CD14-positive monocyte (primary cell): ENCODE measurements around the gene PPP2R2C. TPM values are rescaled to one million over a fixed set of nuclear protein-coding genes. Genes with fewer than 3 reads are reported as not detected.

Source experiments
- DNase-seq, 3 donors: peaks; one replicate each; pipeline ENCODE4 v3.0.0-alpha.2; 2011 to 2022
- H2AFZ ChIP-seq: 2 replicates; pipeline ENCODE4 v1.6.0; 2012; ENCODE audit warnings: mild to moderate bottlenecking, low read depth, low read length, inconsistent platforms; ENCODE audit not compliant: insufficient read depth, poor library complexity, severe bottlenecking
- H3K27ac ChIP-seq, 2 donors: 1 replicate in 1 of 2; 2 replicates in 1 of 2; pipeline ENCODE4 v1.5.1; 2012 to 2013; ENCODE audit warnings: low read length in 2 of 2, control low read depth in 1 of 2, inconsistent platforms in 1 of 2, low read depth in 1 of 2, mild to moderate bottlenecking in 1 of 2
- H3K27me3 ChIP-seq, 2 donors: one replicate each; pipeline versions ENCODE4 v1.6.0 to v1.6.1; 2011 to 2013; ENCODE audit warnings: low read length in 2 of 2; ENCODE audit not compliant: control insufficient read depth in 2 of 2, insufficient read depth in 2 of 2
- H3K36me3 ChIP-seq, 2 donors: replicated peaks in 1 of 2; 1 replicate in 1 of 2; 2 replicates in 1 of 2; pipeline versions ENCODE4 v1.5.1 to v1.6.1; 2012 to 2013; ENCODE audit warnings: low read length in 2 of 2, control low read depth in 1 of 2, inconsistent platforms in 1 of 2, mild to moderate bottlenecking in 1 of 2; ENCODE audit not compliant: insufficient read depth in 2 of 2, control insufficient read depth in 1 of 2
- H3K4me1 ChIP-seq, 2 donors: 1 replicate in 1 of 2; 2 replicates in 1 of 2; pipeline versions ENCODE4 v1.5.1 to v1.6.1; 2012 to 2013; ENCODE audit warnings: low read length in 2 of 2, control low read depth in 1 of 2, inconsistent platforms in 1 of 2, mild to moderate bottlenecking in 1 of 2, moderate library complexity in 1 of 2; ENCODE audit not compliant: insufficient read depth in 2 of 2, control insufficient read depth in 1 of 2
- H3K4me2 ChIP-seq: replicated peaks from 2 replicates; pipeline ENCODE3; 2012; ENCODE audit warnings: low read length, moderate library complexity, mild to moderate bottlenecking; ENCODE audit not compliant: poor library complexity, severe bottlenecking; ENCODE audit errors: extremely low read depth
- H3K4me3 ChIP-seq, 3 experiments: fragments of 200-600 bp in 1 of 3; sonication (generic) in 1 of 3; replicated peaks in 1 of 3; 1 replicate in 2 of 3; 2 replicates in 1 of 3; pipeline ENCODE4 v1.5.1; 2011 to 2013; ENCODE audit warnings: low read length in 3 of 3, mild to moderate bottlenecking in 3 of 3, control low read depth in 2 of 3, low read depth in 2 of 3, inconsistent platforms in 1 of 3, moderate library complexity in 1 of 3
- H3K79me2 ChIP-seq: 2 replicates; pipeline ENCODE4 v1.6.0; 2012; ENCODE audit warnings: mild to moderate bottlenecking, control low read depth, inconsistent platforms, low read length, moderate library complexity; ENCODE audit not compliant: insufficient read depth
- H3K9ac ChIP-seq: 2 replicates; pipeline ENCODE4 v1.6.0; 2017; ENCODE audit warnings: low read length, mild to moderate bottlenecking; ENCODE audit not compliant: insufficient read depth, poor library complexity, severe bottlenecking
- H3K9me3 ChIP-seq, 2 donors: replicated peaks in 1 of 2; 1 replicate in 1 of 2; 2 replicates in 1 of 2; pipeline versions ENCODE4 v1.5.1 to v1.6.1; 2012 to 2013; ENCODE audit warnings: low read length in 2 of 2, control low read depth in 1 of 2; ENCODE audit not compliant: control insufficient read depth in 1 of 2, insufficient read depth in 1 of 2
- H4K20me1 ChIP-seq: 2 replicates; pipeline ENCODE4 v1.6.0; 2012; ENCODE audit warnings: mild to moderate bottlenecking, low read length, control low read depth, moderate library complexity; ENCODE audit not compliant: insufficient read depth
- H3K27ac Mint-ChIP-seq, 7 donors: one replicate each; pipeline ENCODE4 v1.8.0; 2020; ENCODE audit warnings: mild to moderate bottlenecking in 7 of 7, mixed read lengths in 7 of 7, moderate library complexity in 6 of 7, inconsistent platforms in 2 of 7
- H3K27me3 Mint-ChIP-seq, 3 donors: one replicate each; pipeline ENCODE4 v1.8.0; 2021 to 2022; ENCODE audit warnings: low read depth in 3 of 3, mild to moderate bottlenecking in 3 of 3, mixed read lengths in 3 of 3, moderate library complexity in 3 of 3, inconsistent platforms in 1 of 3
- H3K36me3 Mint-ChIP-seq, 2 donors: one replicate each; pipeline ENCODE4 v1.8.0; 2020; ENCODE audit warnings: mixed read lengths in 2 of 2, inconsistent platforms in 1 of 2, mild to moderate bottlenecking in 1 of 2
- H3K4me1 Mint-ChIP-seq: one replicate; pipeline ENCODE4 v1.8.0; 2020; ENCODE audit warnings: mild to moderate bottlenecking, mixed read lengths
- H3K4me3 Mint-ChIP-seq, 2 donors: one replicate each; pipeline ENCODE4 v1.8.0; 2020; ENCODE audit warnings: mild to moderate bottlenecking in 2 of 2, mixed read lengths in 2 of 2, moderate library complexity in 1 of 2
- H3K9me3 Mint-ChIP-seq, 7 donors: one replicate each; pipeline ENCODE4 v1.8.0; 2020 to 2022; ENCODE audit warnings: mixed read lengths in 7 of 7, mild to moderate bottlenecking in 6 of 7, moderate library complexity in 6 of 7, inconsistent platforms in 2 of 7
- WGBS: methylation state at CpG from one replicate; pipeline ENCODE4 v1.1.5; 2013; ENCODE audit warnings: missing lambda C conversion rate; ENCODE audit not compliant: insufficient coverage; 5-methylcytosine and 5-hydroxymethylcytosine counted together
- intact Hi-C, 2 donors: fragments of 100-400 bp; cut with micrococcal nuclease; formaldehyde crosslinking; loops; one replicate each; pipeline versions ENCODE4 v1.15.0 to v1.15.1; 2023
- polyA plus RNA-seq, 3 donors: library from polyadenylated mRNA; depleted of rRNA in 1 of 3; unstranded in 2 of 3; stranded (reverse) in 1 of 3; fragments of 300-500 nt in 2 of 3; fragments of >200 nt in 1 of 3; fragmentation: Illumina TruSeq in 2 of 3; gene quantifications; 1 replicate in 2 of 3; 2 replicates in 1 of 3; pipeline ENCODE4 v1.2.3, GENCODE V29; 2012 to 2021
- TF ChIP-seq, protein P1 (sequence below): fragments of 200-600 bp; IDR thresholded peaks from one replicate; pipeline ENCODE4 v1.8.0; 2022; ENCODE audit warnings: antibody characterized with exemption, mild to moderate bottlenecking

The PPP2R2C gene
- polyA plus RNA-seq, 3 donors, result not detected

DNA sequence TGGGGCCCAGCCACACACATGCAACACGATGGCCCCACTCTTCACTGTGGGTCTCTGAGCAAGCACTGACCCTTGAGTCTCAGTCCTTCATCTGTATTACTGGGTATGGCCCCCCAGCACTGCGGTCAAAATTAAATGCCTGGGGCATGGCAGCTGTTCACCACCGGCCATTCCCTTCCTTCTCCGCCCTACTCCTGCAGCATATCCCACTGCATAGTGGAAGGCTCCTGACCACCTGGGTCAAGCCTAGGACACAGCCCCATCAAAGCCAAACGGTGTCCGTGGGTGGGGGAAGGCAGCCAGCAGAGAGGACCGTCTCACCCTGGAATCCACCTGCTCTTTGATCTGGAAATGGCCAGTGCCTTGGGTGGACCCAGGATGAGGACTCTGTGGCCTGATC is 30.7 kb downstream of the PPP2R2C start:
- Histone ChIP-seq H3K79me2 (no peaks in the 10 kb centered on the region), H3K4me1 (no peaks in the 10 kb centered on the region), H3K36me3 (no peaks in the 10 kb centered on the region), H3K27me3 (no peaks in the 10 kb centered on the region), H3K4me3 (no peak overlapping the region), H3K27ac (no peak overlapping the region), H2AFZ (no peak overlapping the region), H4K20me1 (no peaks in the 10 kb centered on the region), H3K9me3 (no peaks in the 10 kb centered on the region), H3K9ac (no peak overlapping the region), H3K4me2 (no peak overlapping the region)
- no peaks in the 10 kb centered on the region for H3K4me1 Mint-ChIP-seq
- DNase-seq, result no peak
- H3K9me3 Mint-ChIP-seq, result peaks cover 0 to 5% (median 0%) of the 10 kb centered on the region in 7 donors
- no peak overlapping the region for H3K4me3 Mint-ChIP-seq
- no peaks in the 10 kb centered on the region for H3K36me3 Mint-ChIP-seq
- H3K27ac Mint-ChIP-seq, result no peak overlapping the region
- TF ChIP-seq, protein P1, sequence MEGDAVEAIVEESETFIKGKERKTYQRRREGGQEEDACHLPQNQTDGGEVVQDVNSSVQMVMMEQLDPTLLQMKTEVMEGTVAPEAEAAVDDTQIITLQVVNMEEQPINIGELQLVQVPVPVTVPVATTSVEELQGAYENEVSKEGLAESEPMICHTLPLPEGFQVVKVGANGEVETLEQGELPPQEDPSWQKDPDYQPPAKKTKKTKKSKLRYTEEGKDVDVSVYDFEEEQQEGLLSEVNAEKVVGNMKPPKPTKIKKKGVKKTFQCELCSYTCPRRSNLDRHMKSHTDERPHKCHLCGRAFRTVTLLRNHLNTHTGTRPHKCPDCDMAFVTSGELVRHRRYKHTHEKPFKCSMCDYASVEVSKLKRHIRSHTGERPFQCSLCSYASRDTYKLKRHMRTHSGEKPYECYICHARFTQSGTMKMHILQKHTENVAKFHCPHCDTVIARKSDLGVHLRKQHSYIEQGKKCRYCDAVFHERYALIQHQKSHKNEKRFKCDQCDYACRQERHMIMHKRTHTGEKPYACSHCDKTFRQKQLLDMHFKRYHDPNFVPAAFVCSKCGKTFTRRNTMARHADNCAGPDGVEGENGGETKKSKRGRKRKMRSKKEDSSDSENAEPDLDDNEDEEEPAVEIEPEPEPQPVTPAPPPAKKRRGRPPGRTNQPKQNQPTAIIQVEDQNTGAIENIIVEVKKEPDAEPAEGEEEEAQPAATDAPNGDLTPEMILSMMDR, result no peak
- intact Hi-C loops, result no loop called here
- peaks cover 4 to 6% (median 5%) of the 10 kb centered on the region in 3 donors for H3K27me3 Mint-ChIP-seq
- WGBS, result 97% methylated on average over 3 of the region's 7 CpGs

DNA sequence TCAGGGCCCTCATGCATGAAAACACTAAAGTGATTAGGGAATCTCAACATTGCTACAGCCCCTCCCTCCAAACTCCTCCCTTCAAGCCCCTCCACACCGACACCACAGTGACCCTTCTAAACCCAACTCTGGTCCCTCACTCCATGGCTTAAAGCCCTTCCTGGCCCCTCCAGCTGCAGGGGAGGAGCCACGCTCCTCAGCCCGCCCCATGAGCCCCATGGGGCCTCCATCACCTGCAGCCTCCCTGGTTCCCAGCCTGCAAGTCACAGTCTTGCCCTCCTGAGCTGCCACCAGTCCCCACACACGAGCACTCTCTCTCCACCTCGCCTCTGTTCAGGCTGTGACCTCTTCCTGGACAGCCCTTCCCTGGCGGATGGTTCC is 31.2 kb downstream of the PPP2R2C start:
- Histone ChIP-seq H2AFZ (no peak overlapping the region), H3K9ac (no peak overlapping the region), H3K27ac (no peak overlapping the region), H3K4me2 (no peak overlapping the region), H4K20me1 (no peaks in the 10 kb centered on the region), H3K9me3 (peaks cover 0 to under 1% of the 10 kb centered on the region in 2 donors), H3K36me3 (no peaks in the 10 kb centered on the region), H3K79me2 (no peaks in the 10 kb centered on the region), H3K27me3 (no peaks in the 10 kb centered on the region), H3K4me1 (no peaks in the 10 kb centered on the region), H3K4me3 (no peak overlapping the region)
- H3K9me3 Mint-ChIP-seq, result peaks cover 0 to 5% (median 0%) of the 10 kb centered on the region in 7 donors
- no peaks in the 10 kb centered on the region for H3K36me3 Mint-ChIP-seq
- H3K27ac Mint-ChIP-seq, result no peak overlapping the region
- TF ChIP-seq, protein P1, result no peak
- H3K27me3 Mint-ChIP-seq, result peaks cover 1 to 6% (median 4%) of the 10 kb centered on the region in 3 donors
- WGBS, result 60% methylated on average over 5 of the region's 6 CpGs
- no peak for DNase-seq
- H3K4me3 Mint-ChIP-seq, result no peak overlapping the region
- intact Hi-C loops, result no loop called here
- H3K4me1 Mint-ChIP-seq, result no peaks in the 10 kb centered on the region
